Myocyte (in vitro differentiated cells): ENCODE measurements around the gene GSG1L. TPM values are rescaled to one million over a fixed set of nuclear protein-coding genes. Genes with fewer than 3 reads are reported as not detected.

Source experiments
- DNase-seq: peaks from one replicate; pipeline ENCODE4 v3.0.0-alpha.2; 2012; ENCODE audit warnings: low read depth
- total RNA-seq: library from RNA; depleted of rRNA; stranded (reverse); fragments of >200 nt; gene quantifications from 2 replicates; pipeline ENCODE4 v1.2.3, GENCODE V29; 2014

GSG1L gene
- total RNA-seq, 1 donor from 2014 or later: not detected

DNA sequence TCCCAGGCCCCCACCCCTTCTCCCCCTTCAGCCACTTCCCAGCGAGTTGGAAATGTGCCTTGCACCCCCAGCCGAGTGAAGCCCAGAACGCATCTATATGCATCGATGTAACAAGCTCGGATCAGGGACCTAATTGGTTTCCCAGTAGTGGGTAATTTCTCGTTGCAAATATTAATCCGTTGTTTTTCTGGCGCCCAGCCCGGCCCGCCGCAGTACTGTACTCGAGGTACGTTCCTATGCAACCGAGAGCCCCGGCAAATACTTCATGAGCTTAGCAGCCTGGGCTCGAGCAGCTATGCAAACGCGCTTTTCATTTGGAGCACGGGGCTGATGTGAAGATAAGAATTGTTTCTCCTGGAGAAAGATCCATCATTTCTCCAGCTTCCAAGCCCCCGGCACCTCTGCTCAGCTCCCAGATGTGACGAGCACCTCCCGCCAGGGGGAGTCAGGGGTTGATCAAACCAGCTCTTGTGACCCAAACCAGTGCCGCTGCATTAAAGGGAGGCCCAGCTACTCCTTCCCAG is 283.8 kb downstream of the GSG1L start:
- DNase-seq: no peak

DNA sequence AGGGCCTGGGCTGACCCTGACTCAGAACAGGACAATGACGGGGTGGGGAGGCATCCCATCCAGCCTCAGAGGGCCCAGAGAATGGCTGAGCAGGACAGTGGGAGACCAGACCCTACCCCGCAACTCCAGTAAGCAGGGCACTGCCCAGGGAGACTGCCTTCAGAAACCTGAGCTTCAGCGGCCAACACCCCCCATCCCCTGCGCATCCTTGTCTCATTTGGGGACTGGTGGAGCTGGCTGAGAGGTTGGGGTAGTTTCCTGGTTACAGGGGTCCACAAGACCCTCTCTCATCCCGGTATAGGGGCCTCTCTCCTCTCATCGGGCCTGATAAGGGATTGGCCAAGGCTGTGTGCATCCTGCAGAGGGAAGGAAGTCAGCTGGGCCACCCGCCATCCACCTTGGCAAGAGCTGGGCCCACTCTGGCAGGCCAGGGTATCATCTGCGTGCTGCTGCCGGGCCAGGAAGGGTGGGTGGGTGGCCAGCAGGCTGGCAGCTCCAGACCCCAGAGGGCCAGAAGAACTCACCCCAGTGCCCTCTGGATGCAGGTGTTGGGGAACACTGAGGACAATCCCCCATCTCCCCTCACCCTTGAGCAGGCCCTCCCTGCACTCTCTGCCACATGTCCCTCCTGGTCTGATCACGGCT is 284.5 kb downstream of the GSG1L start:
- no peak for DNase-seq

DNA sequence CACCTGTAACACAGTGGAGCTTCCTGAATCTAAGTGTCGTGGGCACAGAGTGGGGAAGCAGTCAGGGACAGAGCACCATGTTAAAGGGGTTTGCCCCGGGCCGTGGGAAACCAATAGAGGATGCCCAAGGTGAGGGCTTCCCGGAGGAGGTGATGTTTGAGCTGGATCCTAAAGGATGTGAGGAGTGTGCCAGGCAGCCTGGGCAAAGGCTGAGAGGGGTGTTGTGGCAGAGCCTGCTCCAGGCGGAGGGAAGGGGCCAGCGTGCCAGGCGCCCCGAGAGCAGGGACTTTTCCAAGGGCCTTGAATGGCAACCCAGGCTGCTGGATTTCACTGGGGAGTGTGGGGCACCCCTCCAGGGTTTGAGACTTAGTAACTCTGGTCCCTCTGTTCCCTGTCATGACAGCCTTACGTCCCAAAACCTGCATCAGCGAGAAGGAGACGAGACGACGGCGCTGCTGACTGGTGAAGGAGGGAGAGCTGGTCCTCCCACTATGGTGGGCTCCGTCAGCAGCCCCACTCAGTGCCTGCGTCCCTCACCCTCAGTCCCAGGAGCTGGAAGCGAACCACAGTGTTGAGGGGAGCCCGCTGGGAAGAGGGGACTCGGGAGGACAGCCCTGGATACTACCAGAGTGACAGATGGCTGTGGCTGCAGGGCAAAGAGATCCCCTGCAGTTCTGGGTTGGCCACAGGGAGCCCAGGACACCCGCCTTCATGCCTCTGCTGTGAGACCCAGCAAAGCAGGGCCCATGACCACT is 285.2 kb downstream of the GSG1L start:
- DNase-seq: no peak

DNA sequence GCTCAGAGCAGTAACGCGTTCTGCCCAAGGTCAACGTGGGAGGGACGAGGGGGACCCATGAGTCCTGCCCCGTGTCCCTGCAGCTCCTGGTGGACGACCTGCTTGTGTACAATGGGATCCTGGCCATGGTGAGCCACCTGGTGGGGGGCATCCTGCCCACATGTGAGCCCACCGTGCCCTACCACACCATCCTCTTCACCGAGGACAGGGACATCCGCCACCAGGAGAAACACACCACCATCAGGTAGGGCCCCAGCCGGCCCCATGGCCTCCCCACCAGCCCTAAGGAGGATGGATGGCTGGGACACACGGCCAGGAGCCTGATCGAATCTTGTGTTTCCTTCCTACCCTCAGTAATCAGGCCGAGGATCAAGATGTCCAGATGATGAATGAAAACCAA is 286.0 kb downstream of the GSG1L start:
- DNase-seq: no peak

DNA sequence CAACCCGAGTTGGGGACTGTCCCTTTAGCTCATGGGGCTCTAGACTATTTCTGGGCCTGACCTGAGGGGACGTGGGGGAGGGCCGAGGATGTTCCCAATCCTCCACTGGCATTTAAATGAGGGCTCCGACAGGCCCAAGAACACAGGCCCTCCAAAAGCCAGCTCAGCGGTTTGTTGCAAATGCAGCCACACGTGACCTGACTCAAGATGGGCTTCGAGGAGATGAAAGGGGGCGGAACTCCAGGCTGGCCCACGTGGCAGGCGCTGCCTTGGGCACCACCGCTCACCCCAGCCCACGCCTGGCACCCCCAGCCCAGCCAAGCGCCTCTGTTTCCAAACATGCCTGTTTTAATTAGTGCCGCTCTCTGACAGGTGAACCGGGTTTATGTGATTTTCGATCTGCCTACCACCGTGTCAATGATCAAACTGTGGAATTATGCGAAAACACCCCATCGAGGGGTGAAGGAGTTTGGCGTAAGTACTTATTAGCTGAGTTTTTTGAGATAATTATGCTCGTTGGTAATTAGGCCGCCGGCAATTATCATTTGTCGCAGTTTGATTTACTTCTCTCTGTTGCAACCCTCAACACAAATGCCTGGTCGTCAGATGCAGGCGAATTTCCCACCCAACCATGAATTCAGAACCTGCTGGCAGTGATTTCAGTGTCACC is 286.8 kb downstream of the GSG1L start:
- DNase-seq: no peak

DNA sequence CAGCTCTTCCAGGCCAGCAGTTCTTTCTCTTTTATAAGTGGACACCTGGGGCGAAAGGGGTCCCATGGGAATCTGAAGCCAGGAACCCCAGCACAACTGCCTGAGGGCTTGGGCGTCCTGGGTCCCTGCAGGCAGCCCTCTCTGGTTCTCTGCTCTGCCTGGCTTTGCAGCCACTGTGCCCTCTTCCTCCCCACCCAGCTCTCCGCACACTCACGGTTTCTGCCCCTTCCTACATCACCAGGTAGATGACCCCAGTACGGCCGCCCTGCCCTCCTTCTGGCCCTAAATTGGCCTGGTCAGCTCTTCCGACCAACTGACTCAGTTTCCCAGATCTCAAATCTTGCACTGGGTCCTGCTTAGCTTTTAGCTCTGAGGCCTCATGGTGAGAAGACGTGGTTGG is 288.3 kb downstream of the GSG1L start:
- no peak for DNase-seq

DNA sequence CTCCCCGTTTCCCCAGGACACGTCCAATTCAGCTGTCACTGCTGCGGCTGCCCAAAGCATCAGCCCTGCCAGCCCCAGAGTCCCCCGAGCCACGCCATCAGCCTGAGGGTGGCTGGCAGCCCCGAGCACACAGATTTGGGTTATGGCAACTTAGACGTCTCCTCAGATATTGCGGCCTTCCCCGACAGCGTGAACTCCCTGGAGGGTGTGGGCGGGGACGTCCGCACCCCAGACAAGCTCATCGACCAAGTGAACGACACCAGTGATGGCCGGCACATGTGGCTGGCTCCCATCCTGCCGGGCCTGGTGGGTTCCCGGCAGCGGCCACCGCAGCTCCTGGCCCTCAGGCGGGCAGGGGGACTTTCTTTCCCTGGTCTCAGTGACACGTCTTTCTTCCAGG is 288.7 kb downstream of the GSG1L start:
- DNase-seq: no peak

DNA sequence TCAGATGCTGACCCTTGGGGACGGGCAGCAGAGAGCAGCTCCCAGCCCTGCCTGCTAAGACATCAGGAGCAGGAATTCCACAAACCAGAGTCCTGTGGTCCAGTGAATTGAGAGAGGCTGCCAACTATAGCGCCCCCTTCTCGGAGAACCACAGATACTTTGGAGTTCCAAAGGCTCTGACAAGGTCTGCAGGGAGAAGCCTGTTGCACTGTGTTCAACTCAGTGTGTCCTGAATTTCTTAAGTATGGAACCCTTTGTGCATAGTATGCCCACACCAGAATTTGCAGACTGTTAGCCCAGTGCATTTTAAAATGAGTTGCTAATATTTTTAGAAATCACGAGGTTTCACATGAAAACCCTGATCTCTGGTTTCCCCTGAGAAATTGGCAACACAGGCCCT is 290.2 kb downstream of the GSG1L start:
- no peak for DNase-seq

DNA sequence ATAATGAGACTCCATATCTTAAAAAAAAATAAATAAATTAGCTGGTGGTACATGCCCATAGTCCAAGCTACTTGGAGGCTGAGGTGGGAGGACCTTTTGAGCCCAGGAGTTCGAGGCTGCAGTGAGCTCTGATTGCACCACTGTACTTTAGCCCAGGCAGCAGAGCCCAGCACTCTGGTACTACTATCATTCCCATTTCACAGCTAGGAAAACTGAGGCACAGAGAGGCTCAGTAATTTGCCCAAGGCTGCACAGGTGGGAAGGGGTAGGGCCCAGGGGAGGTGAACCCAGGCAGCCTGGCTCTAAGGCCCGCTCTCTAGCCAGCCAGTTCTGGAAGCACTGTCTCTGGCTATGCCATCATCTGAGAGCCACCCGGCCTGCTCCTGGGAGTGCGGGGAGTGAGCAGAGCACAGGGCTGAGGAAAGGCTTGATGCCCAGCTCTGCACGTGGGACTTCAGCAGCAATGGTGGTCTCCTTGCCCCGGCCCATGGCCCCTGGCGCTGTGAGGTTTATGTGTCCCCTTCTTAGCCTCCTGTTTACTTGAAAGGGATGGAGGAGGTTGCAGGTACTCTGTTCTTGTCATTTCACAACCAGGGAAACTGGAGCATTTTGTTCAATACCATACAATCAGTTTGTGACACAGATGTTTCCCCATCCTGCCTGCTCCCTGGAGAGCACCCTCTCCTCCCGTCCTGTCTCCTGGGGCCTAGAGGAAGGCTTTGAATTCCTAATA is 291.3 kb downstream of the GSG1L start:
- no peak for DNase-seq

DNA sequence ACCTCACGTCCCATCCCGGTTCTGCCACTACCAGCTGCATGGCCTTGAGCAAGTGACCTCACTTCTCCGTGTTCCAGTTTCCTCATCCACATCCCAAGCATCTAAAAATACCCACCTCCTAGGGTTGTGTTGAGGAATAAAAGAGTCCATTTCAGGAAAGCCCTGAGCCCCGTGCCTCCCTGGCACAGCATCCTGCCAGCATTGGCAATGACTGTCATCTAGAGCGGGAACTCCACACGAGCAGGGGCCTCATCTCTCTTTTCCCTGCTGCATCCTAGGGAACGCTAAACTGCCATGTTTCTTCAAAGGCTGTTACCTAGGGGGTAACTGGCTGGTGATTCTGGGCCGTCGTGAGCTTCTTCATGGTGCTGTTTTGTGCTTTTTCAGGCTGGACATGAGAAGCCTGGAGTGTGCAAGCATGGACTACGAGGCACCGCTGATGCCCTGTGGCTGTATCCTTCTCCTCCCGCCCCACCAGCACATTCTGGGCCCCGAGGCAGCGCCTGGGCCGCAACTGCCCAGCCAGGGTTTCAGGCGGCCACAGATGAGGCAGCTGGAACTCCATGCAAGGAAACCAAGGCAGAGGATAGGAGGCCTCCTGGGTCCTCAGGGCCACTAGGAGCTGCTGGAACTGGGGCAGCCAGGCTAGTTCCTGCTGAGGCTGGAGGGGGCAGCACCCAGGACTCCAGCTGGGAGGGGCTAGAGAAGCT is 292.2 kb downstream of the GSG1L start:
- no peak for DNase-seq

DNA sequence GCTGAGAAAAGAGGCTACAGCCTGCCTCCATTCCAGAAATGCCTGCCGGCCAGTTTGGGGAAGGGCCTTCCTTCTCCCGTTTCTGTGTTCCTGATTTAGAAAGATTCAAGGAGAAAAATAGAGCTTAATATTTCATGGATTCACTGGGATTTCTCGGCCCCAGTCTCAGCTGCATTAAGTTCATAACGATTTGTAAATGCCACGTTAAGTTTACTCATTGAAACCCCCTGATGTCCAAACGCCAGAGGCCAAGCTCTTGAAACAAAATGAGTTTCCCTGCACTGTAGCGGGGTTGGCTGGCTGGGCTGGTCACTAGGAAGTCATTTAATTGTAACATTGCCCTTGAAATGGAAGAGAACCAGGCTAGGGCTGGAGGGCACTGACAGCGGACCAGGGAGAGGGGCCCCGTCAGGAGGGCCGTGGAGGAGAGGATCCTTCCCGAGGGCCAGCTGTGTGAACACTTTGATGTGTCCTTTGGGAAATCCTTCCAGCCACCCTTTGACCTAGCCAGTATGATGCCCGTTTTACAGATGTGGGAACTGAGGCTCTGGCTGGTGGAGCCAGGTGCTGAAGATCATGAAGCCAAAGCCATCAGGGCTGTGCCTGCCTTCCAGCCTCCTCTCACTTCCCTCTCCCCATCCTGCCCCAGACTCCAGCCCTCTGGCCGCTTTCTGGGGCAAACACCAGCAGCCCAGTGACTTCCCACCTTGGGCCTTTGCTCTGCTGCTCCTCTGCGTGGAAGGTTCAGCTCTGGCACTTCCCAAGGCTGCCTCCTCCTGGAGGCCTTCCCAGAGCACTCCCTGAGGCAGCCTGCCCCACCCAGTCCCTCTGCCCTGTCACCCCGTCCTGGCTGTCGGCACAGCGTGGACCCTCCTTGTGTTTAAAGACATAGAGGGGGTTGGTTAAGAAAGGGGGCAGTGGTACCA is 293.0 kb downstream of the GSG1L start:
- DNase-seq: no peak

DNA sequence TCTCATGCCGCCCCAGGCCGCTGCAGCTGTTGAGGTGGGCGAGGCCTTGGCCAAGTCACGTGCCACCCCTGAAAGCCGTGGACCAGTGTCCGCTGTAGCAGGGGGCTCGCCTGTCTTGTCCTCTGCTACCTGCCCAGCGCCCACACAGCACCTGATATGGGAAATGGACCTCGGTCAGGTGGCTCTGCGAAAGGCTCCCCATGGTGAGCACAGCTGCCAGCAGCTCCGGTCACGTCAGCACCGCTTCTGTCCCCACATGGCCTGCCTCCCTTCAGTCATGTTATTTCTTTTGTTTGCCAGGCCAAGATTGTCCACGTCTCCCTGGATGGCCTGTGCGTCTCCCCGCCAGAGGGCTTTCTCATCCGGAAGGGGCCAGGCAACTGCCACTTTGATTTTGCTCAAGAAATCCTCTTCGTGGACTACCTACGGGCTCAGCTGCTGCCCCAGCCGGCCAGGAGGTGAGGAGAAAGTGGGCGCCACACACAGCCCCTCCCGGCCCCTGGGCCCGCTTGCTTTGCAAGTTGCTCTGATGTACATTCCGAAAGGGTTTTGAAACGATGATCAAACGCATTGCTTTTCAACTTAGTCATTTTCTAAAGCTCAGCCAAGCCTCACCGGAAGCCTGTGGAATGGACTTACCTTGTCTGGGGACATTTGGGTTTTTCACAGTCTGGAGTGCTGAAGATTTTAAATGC is 293.8 kb downstream of the GSG1L start:
- DNase-seq: peak; percentile 16

DNA sequence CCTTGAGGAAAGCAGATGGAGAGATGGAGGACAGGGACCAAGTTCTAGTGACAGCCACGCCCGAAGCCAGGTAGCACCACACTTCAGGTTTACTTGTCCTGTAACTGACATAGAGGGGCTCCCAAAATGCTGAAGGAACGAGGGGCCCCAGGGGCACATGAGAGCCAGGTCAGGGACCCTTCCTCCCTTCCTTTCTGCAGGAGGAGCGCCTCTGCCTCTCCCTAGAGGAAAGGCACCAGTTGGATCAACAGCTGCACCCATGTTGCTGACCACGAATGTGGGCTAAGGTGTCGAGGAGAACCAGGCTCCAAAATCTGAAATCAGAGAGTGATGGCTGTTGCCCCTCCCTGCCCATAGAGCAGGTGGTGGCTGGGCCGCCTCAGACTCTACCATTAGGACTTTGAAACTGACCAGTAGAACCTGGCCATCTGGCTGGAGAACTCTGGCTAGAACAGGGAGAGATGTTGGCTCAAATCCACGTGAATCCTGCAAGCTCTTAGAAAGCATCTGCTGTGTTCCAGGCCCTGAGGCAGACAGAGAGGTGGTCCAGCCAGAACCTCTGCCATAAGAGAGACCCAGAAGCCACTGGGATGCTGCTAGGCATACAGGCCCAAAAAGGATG is 294.8 kb downstream of the GSG1L start:
- DNase-seq: peak; percentile 84

DNA sequence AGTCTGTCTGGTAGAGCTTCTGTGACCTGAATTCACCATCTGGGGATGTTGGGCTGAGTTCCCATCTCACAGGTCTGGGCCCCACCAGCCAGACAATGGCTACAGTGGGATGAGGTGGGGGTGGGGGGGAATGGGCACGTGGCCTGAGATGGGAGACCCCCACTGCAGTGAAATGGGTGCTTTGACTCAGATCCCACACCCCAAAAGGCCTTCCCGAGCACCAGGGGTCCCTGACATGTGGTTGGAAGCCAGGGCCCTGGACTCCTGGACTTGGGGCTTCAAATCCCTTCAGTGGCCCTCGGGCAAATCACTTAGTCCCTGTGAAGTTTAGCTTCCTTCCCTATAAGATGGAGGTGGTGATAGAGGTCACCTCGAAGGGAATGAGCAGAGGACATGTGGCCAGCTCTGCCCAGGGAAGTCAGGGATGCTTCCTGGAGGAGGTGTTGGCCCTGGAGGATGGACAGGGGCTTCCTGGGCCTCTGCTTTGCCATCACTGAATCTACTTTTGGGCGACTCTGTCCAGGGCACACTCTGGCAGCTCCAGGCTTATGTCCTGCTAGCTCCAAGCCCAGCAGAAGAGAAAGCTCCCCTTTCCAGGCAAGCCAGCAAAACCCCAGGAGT is 295.4 kb downstream of the GSG1L start:
- DNase-seq: no peak

DNA sequence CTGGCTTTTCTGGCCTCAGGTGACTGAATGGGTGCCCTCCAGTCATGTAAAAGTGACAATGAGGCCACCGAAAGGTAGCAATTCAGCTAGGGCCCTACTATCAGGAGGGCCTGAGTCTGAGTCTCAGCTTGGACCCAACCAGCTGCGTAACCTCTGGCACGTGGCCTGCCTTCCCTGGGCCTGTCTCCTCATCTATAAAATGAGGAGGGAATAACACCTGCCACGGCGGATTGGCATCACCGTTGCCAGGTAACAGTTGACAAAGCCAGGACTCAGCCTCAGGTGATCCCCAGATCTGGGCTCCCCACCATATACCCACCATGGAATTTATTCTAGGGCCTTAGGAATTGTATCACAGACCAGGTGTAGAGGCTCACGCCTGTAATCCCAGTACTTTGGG is 296.4 kb downstream of the GSG1L start:
- DNase-seq: no peak

DNA sequence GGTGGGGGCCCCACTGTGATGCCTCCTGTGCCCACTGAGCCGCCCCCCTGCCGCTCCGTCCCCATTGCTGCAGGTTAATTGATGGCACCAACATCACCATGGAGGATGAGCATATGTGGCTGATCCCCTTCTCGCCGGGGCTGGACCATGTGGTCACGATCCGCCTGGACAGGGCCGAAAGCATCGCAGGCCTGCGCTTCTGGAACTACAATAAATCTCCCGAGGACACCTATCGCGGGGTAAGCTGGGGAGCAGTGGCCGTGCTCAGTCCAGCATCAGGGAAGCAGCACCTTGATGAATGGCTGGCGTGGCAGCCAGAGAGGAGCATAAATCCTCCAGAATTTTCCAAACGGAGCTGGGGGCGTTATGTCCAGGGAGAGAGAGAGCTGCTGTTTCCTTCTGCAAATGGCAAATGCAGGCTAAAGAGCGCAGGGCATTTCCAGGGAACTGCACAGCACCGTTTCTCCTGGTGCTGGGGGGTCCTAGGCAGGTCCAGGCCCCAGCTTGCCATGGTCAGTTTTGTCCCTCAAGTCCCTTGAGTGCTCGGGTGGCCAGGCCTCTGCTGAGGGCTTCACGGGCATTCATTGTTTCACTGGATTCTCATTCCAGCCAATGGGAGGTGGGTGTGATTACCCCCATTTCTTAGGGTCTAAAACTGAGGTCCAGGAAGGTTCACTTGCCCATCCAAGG is 297.1 kb downstream of the GSG1L start:
- no peak for DNase-seq

DNA sequence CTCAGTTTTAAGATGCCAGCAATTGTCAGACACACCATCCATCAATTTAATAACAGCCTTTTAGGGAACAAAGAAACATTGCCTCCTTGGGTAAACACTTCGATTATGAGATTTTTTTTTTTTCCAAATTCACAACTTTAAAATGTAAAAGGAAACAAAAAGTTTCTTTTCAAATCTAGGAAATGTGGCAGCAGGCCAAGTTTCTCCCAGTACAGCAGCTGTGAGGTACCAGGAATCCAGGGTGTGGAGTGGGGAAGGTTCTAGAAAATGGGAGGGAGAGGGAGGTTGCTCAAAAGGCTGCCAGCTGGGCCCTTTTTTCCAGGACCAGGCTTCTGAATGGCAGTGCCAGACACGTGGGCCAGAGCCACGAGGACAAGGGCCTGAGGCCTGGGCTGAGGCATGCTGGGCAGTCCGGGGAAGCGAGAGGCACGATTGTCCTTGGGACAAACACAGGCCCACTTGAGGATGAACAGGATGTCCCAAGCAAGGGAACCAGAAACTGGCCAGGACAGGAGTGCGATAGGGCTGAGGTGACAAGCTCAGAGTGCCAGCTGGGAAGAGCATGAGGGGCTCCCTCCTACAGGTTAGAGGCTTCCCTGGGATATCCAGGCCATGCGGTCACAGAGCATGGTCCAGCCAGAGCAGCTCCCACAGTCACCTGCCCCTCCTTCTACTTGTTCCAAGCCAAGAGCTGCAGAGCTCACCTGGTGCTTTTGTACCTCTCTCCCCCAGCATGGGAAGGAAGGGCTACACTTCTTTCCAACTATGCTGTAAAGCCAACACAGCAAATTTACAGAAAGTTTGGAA is 298.4 kb downstream of the GSG1L start:
- DNase-seq: peak; percentile 41
